Calu3 (cell line): Measurements from ENCODE around the gene DYNC1I1. TPM values are rescaled to one million over a fixed set of nuclear protein-coding genes. Genes with fewer than 3 reads are reported as not detected.

Source experiments
- BruUV-seq: library from RNA; stranded (reverse); fragments of 400-500 nt; replicated peaks from 2 replicates; lab custom pipeline; 2021; lab: Mats Ljungman, UMichigan
- CTCF ChIA-PET: fragments of 300-600 bp; sonication (Branson Sonifier 250); formaldehyde crosslinking; loops from one replicate; lab custom pipeline; 2022; ENCODE audit warnings: antibody characterized with exemption; lab: Charles Lee
- DNase-seq: peaks from one replicate; pipeline ENCODE4 v3.0.0; 2022
- H3K27ac Mint-ChIP-seq: one replicate; pipeline ENCODE4 v1.8.0; 2022; ENCODE audit warnings: mixed read lengths; ENCODE audit not compliant: unreplicated experiment
- H3K27me3 Mint-ChIP-seq: one replicate; pipeline ENCODE4 v1.8.0; 2022; ENCODE audit warnings: mixed read lengths; ENCODE audit not compliant: unreplicated experiment
- H3K36me3 Mint-ChIP-seq: one replicate; pipeline ENCODE4 v1.8.0; 2022; ENCODE audit warnings: mild to moderate bottlenecking, moderate library complexity, mixed read lengths; ENCODE audit not compliant: insufficient read depth, unreplicated experiment
- H3K4me1 Mint-ChIP-seq: one replicate; pipeline ENCODE4 v1.8.0; 2022; ENCODE audit warnings: mild to moderate bottlenecking, low read depth, mixed read lengths; ENCODE audit not compliant: unreplicated experiment
- H3K4me3 Mint-ChIP-seq: one replicate; pipeline ENCODE4 v1.8.0; 2022; ENCODE audit warnings: mild to moderate bottlenecking, low read depth, moderate library complexity, mixed read lengths; ENCODE audit not compliant: unreplicated experiment
- H3K9me3 Mint-ChIP-seq: one replicate; pipeline ENCODE4 v1.8.0; 2022; ENCODE audit warnings: low read depth, mixed read lengths; ENCODE audit not compliant: unreplicated experiment
- intact Hi-C: fragments of 100-400 bp; cut with micrococcal nuclease; formaldehyde crosslinking; loops from one replicate; pipeline ENCODE4 v1.10.0; 2022; ENCODE audit not compliant: unreplicated experiment
- total RNA-seq: library from RNA; stranded (reverse); gene quantifications from 2 replicates; pipeline ENCODE4 v1.2.3, GENCODE V29; 2022
- TF ChIP-seq, protein P1 (sequence below): fragments of 200-600 bp; IDR thresholded peaks from one replicate; pipeline ENCODE4 v1.8.0; 2022; ENCODE audit warnings: antibody characterized with exemption; ENCODE audit not compliant: unreplicated experiment

DYNC1I1 gene
- total RNA-seq, 1 experiment from 2014 or later: 0.73 TPM

DNA sequence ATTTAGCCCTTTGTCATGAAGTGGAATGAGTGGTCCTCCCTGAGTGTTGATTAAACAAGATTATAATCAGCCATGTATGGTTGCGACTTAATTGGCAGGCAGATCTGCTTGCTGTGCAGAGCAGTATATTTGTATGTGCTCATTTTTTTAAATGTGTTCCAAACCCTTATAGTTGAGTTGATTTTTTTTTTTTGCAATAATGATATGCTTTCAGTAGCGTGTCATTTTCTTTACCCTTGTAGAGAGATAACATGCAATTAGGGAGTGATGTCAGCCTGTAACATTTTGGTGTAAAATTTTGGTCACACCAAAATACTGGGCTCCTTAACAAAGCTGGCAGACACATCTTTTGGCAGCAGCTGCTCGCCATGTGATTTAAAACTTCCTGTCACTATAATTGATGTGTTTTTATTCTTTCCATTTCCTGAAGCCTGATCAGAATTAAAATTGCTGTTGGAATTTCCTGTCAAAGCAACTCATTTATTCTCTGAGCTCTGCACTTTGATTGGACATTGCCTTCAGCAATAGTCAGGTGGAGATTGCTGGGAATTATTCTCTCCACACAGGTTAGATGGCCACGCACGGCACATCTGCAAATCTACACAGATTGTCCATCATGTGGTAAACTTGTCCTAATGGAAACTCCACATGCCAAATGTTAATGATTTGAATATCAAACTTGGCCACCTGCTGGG is 125.3 kb downstream of the DYNC1I1 start:
- Mint-ChIP-seq H3K9me3 (no peaks in the 10 kb centered on the region), H3K4me1 (no peaks in the 10 kb centered on the region), H3K27me3 (peaks cover 12% of the 10 kb centered on the region), H3K27ac (no peak overlapping the region), H3K36me3 (no peaks in the 10 kb centered on the region), H3K4me3 (no peak overlapping the region)
- TF ChIP-seq, protein P1, sequence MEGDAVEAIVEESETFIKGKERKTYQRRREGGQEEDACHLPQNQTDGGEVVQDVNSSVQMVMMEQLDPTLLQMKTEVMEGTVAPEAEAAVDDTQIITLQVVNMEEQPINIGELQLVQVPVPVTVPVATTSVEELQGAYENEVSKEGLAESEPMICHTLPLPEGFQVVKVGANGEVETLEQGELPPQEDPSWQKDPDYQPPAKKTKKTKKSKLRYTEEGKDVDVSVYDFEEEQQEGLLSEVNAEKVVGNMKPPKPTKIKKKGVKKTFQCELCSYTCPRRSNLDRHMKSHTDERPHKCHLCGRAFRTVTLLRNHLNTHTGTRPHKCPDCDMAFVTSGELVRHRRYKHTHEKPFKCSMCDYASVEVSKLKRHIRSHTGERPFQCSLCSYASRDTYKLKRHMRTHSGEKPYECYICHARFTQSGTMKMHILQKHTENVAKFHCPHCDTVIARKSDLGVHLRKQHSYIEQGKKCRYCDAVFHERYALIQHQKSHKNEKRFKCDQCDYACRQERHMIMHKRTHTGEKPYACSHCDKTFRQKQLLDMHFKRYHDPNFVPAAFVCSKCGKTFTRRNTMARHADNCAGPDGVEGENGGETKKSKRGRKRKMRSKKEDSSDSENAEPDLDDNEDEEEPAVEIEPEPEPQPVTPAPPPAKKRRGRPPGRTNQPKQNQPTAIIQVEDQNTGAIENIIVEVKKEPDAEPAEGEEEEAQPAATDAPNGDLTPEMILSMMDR: no peak
- CTCF ChIA-PET: no interaction called here
- DNase-seq: no peak
- BruUV-seq: no TSS peak
- intact Hi-C loops: no loop called here

DNA sequence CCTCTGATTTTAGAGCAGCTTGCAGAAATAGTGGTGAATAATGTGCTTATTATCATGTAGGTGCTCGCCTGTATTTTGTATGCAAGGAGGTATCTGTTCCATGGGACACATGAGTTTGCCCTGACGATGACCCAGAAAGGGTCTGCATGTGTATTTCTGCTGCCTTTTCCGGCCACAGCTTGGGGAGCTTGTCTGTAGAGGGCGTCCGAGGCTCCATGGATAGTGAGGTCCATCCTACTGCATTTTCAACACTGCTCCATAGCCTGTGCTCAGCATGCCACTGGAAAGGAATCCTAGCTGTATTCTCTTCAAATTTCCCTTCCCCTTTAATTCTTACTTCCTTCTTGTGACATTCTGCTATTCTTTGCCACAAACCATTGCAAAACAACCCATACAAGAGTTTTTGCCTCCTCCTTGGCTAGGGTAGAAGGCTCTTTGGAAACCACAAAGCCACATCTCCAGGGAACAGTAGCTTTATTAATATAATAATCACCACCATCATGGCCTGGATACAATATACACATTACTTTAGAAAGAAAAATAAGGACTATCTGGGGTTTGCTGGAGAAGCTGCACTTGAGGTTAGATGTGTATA is 127.7 kb downstream of the DYNC1I1 start:
- Mint-ChIP-seq H3K9me3 (no peaks in the 10 kb centered on the region), H3K4me1 (no peaks in the 10 kb centered on the region), H3K36me3 (no peaks in the 10 kb centered on the region), H3K27me3 (peaks cover 22% of the 10 kb centered on the region), H3K27ac (no peak overlapping the region), H3K4me3 (no peak overlapping the region)
- no TSS peak for BruUV-seq
- intact Hi-C loops: no loop called here
- CTCF ChIA-PET: no interaction called here
- no peak for DNase-seq
- TF ChIP-seq, protein P1: no peak

DNA sequence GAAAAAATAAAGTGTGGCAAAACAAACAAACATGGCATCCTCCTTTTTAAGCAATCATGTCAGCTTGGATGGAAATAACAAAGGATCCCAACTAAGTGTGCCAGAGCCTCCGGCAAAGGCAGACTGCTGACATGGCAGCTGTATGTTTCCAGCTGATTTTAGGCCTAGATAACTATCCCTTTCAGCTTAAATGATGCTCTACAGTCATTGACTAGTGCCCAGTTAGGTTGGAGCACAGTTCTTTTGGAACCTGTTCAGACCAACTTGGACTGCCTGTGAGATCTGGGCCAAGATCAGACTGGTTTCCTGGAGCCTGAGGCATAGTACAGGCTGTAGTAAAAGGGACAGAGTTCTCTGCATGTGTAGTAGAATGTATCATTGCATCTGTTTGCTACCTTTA is 128.7 kb downstream of the DYNC1I1 start:
- BruUV-seq: no TSS peak
- no peaks in the 10 kb centered on the region for H3K4me1 Mint-ChIP-seq
- CTCF ChIA-PET: no interaction called here

DNA sequence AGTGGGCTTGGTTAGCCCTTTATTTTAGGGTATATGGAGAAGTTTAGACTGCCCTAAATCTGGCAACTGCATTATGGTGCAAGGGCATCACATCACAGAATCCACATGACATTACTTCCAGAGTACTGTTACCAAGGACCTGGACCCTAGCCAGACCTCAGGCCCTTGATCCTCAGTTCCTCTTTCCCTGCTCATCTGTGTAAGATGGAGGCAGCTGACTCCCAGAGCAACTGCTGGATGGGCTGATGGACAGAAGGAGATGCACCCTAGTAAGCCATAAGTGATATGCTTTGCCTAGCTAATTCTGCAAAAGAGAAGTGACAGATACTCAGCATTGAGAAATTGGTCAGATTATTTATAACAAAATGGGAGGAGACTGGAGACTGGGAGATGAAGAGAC is 131.7 kb downstream of the DYNC1I1 start:
- no peak overlapping the region for H3K27ac Mint-ChIP-seq
- no peak for DNase-seq
- TF ChIP-seq, protein P1: no peak
- no peak overlapping the region for H3K4me3 Mint-ChIP-seq
- no peaks in the 10 kb centered on the region for H3K9me3 Mint-ChIP-seq
- intact Hi-C loops: no loop called here
- no peaks in the 10 kb centered on the region for H3K36me3 Mint-ChIP-seq
- peaks cover 55% of the 10 kb centered on the region for H3K27me3 Mint-ChIP-seq
- CTCF ChIA-PET: no interaction called here
- no TSS peak for BruUV-seq
- no peaks in the 10 kb centered on the region for H3K4me1 Mint-ChIP-seq

More for the DNA sequence above, 128.7 kb downstream of the DYNC1I1 start:
- Mint-ChIP-seq H3K9me3 (no peaks in the 10 kb centered on the region), H3K36me3 (no peaks in the 10 kb centered on the region), H3K4me3 (no peak overlapping the region), H3K27me3 (peaks cover 26% of the 10 kb centered on the region), H3K27ac (no peak overlapping the region)
- intact Hi-C loops: no loop called here
- TF ChIP-seq, protein P1: no peak
- no peak for DNase-seq
